Stimulated activated CD8-positive, alpha-beta memory T cell treated with anti-CD3 and anti-CD28 coated beads, Interleukin-7, amount 100 ng/mL, for 1 hour (primary cell): ENCODE results near the gene PHLPP1.
"Not testable (repeated sequence)": the region's sequence is repeated elsewhere in the genome, so short reads cannot be mapped to it uniquely, and the experiment has no call there.

Experiments
- DNase-seq, 2 donors: peaks; one replicate each; pipeline ENCODE4 v3.0.0-alpha.2; 2020; ENCODE audit warnings: low read depth in 2 of 2

Gene PHLPP1

GRCh38 chr18:62715436-62715758 lies at the start of gene PHLPP1:
PHLPP1 (plus strand) TSS chr18:62715541; CDS start chr18:62715684, 143 bp downstream.
- DNase-seq = no peak

DNA sequence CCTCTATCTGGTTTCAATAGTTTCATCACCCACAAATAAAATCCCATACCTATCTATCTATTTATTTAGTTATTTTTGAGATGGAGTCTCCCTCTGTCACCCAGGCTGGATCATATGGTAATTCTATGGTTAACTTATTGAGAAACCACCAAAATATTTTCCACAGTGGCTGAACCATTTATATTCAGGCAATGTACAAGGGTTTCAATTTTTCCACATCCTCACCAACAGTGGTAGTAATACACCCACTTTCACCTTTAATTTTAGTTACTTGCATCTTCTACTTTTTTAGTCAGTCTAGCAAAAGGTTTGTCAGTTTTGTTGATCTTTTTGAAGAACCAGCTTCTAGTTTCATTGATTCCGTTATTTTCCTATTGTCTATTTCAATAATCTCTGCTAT lies 46.1 kb upstream of the PHLPP1 start:
- no peak for DNase-seq

- DNase-seq = no peak
Measured at GRCh38 chr18:62670573-62670972, 44.8 kb upstream of the PHLPP1 start.

GRCh38 chr18:62672600-62672999 lies 42.7 kb upstream of the PHLPP1 start:
- DNase-seq = no peak

DNA sequence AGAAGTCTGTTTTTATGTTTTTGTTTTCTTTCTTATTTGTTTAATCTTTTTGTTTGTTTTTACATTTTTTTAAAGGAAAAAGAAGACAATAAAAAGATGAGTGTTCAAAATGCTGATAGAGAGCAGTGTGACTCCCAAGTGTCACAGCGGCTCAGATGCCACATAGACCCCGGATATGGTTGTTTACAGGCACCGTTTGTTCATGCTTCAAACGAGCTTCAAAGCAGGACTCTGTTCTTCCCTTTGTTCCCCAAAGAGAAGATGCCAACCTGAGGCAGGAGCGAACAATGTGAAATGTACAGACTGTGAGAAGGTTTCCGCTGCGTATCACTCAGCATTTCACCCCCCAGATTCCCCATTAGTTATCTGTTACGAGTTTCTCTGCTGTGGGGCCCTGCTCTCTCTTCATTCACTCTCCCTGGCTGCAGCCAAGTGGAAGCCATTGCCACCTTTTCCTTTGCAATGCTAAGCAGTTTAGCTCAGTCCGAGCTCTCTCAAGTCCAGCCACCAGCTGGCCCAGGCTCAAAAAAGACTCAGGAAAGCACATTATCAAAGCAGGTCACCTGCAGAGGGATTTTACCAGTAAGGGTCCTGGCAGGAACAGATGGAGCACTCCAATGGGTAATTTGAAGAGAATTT lies 36.4 kb upstream of the PHLPP1 start:
- no peak for DNase-seq

DNA sequence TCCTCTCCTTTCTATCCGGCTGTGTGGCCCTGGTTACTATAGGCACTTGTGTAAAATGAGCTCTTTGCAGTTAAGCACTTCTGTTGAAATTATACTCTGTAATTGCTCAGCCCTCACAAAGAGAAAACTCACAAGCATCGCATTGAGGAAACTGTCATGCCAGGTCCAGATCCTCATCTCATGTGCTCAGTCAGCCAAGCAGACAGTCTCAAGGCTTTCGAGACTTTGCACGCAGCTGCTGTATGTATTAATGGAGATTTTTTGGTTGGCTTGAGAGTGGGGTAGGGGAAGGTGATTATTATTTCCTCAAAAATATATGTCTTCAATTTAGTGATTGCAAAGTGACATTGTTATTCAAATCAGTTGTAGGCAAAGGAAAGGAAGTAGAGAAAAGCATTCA lies 33.0 kb upstream of the PHLPP1 start:
- DNase-seq = no peak

DNA sequence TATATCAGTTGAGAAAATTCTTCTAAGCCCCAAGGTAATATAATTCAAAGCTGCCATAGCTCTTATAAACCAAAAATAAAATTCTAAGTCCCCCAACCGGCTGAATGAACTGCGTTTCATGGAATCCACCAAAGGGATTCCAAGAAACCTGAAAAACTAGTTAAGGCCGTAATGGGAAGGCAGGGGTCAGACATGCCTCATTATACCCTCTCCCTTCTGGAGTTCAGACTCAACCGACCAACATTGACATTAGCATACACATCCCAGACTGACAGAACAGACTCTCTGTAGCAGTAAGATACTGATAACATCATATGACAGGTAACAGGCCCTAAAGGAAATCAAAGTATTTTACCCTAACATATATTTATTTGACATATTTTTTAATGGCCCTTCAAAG lies 31.4 kb upstream of the PHLPP1 start:
- no peak for DNase-seq

- DNase-seq = no peak
Measured at GRCh38 chr18:62688743-62689317, 26.5 kb upstream of the PHLPP1 start.

- no peak for DNase-seq
Measured at GRCh38 chr18:62690236-62690815, 25.0 kb upstream of the PHLPP1 start.

- DNase-seq = no peak
Measured at GRCh38 chr18:62693659-62694058, 21.7 kb upstream of the PHLPP1 start.

DNA sequence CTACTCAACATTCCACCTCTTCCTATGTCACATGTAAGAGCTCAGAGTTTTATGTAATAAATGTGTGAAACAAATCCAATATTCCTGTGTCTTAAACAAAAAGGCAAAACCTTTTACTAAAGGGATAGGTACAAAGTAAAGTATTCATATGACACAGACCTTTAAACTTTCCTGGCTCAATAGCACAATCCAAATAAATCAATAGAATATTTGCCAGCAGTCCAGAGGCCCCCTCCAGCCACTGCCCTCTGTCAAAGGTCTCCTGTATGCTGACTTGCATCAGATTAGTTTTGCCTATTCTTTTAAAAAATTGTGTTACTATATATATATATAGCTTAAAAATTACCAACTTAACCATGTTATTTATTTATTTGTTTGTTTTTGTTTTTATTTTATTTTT lies 17.7 kb upstream of the PHLPP1 start:
- no peak for DNase-seq

GRCh38 chr18:62702259-62702658 lies 13.1 kb upstream of the PHLPP1 start:
- DNase-seq = no peak

DNA sequence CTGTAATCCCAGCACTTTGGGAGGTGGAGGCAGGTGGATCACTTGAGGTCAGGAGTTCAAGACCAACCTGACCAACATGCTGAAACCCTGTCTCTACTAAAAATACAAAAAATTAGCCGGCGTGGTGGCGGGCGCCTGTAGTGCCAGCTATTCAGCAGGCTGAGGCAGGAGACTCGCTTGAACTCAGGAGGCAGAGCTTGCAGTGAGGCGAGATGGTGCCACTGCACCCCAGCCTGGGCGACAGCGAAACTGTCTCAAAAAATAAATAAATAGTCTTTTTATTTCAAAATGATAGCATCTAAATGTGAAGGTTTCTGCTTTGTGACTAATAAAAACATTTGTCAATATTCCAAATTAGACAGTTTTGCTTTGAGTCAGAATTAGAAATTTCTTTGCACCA lies 8.5 kb upstream of the PHLPP1 start:
- DNase-seq = not testable (repeated sequence)

DNA sequence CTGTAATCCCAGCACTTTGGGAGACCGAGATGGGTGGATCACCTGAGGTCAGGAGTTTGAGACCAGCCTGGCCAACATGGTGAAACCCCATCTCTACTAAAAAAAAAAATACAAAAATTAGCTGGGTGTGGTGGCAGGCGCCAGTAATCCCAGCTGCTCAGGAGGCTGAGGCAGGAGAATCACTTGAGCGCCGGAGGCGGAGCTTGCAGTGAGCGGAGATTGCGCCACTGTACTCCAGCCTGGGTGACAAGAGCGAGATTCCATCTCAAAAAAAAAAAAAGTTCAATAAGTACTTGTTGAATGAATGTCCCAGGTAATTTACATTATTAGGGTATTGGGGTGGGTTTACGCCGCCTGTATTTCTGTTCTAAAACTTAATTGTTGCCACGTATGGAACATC lies 5.4 kb upstream of the PHLPP1 start:
- DNase-seq = not testable (repeated sequence)

DNA sequence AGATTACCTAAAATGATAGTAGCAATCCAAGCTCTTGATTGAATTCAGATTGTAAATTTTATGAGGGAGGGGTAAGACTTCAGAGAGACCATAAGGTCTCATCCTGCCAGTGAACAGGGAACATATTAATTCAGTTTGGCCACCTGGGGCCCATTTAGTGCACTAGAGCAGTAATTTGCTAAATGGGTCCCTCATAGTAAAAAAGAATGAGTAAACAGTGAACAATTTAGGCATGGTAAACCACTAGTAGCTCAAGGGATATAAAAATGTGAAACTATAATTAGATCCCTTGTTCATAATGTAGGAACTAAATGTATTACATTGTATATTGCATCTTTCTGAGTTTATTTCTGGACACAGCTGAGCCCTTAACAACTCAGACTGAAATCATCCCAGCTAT lies 4.9 kb upstream of the PHLPP1 start:
- DNase-seq = no peak

DNA sequence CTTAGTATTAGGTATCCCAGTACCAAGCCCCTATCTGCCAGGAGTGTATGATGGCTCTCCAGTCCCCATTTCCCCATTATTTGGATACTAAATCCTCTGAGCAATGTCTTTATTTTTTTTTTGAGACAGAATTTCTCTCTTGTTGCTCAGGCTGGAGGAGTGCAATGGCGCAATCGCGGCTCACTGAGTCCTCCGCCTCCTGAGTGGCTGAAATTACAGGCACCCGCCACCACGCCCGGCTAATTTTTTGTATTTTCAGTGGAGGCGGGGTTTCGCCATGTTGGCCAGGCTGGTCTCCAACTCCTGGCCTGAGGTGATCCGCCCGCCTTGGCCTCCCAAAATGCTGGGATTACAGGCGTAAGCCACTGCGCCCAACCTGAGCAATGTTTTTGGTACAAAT lies 3.6 kb upstream of the PHLPP1 start:
- no peak for DNase-seq

GRCh38 chr18:62713651-62714247 lies 1.6 kb upstream of the PHLPP1 start:
- no peak for DNase-seq

GRCh38 chr18:62714671-62715435 lies 488 bp upstream of the PHLPP1 start:
- DNase-seq = peak; percentile 83 to 86

GRCh38 chr18:62715759-62716615 lies 646 bp downstream of the PHLPP1 start:
- peak in 1 of 2 donors; percentile 21 for DNase-seq

DNA sequence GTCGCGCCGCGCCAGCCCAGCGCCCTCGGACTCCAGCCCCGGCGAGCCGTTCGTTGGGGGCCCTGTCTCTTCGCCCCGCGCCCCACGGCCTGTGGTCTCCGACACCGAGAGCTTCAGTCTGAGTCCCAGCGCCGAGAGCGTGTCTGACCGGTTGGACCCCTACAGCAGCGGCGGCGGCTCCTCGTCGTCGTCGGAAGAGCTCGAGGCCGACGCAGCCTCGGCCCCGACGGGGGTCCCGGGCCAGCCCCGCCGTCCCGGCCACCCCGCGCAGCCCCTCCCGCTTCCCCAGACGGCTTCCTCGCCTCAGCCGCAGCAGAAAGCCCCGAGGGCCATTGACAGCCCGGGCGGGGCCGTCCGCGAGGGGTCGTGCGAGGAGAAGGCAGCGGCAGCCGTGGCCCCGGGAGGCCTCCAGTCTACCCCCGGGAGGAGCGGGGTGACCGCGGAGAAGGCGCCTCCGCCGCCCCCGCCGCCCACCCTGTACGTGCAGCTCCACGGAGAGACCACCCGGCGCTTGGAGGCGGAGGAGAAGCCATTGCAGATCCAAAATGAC lies 1.4 kb downstream of the PHLPP1 start:
- DNase-seq = peak in 1 of 2 donors; percentile 5
